HCT116 (cell line): ENCODE results near the gene ZZZ3. TPM values are rescaled to one million over a fixed set of nuclear protein-coding genes. Genes with fewer than 3 reads are reported as not detected.

Source experiments
- ATAC-seq: fragments of 200-7000 bp; cut with Tn5 transposase; 2 replicates; pipeline ENCODE4 v1.9.1; 2020; ENCODE audit warnings: mild to moderate bottlenecking, moderate library complexity
- BruUV-seq: library from RNA; stranded (reverse); fragments of 400-500 nt; replicated peaks from 2 replicates; lab custom pipeline; 2021; lab: Mats Ljungman, UMichigan
- CTCF ChIA-PET: fragments of 300-600 bp; sonication (Branson Sonifier 250); formaldehyde crosslinking; loops from one replicate; lab custom pipeline; 2021; ENCODE audit warnings: antibody characterized with exemption; lab: Charles Lee
- POLR2A ChIA-PET: fragments of 300-600, 350-600 bp; sonication (Branson Sonifier 250); formaldehyde crosslinking; loops from one replicate; lab custom pipeline; 2021; ENCODE audit warnings: antibody characterized with exemption; lab: Charles Lee
- RAD21 ChIA-PET, 2 experiments: fragments of 300-600 bp; sonication (Branson Sonifier 250); formaldehyde crosslinking; loops; one replicate each; lab custom pipeline; 2023; ENCODE audit warnings: low total read pairs in 2 of 2; ENCODE audit not compliant: uncharacterized antibody in 2 of 2, unreplicated experiment in 2 of 2, low non-redundant PET in 1 of 2; lab: Charles Lee
- DNase-seq: peaks from one replicate; pipeline ENCODE4 v3.0.0-alpha.2; 2010; ENCODE audit warnings: low read depth, low spot score
- H2AFZ ChIP-seq: fragments of 200-600 bp; shearing (Covaris generic), sonication (generic); 2 replicates; pipeline ENCODE4 v1.6.1; 2017; ENCODE audit warnings: low read depth, mixed run types, mixed read lengths, antibody characterized with exemption, low read length; ENCODE audit not compliant: poor library complexity, severe bottlenecking
- H3K27ac ChIP-seq: 2 replicates; pipeline ENCODE4 v1.5.1; 2012; ENCODE audit warnings: low read depth, low read length
- H3K27me3 ChIP-seq: fragments of 200-600 bp; sonication (generic); 2 replicates; pipeline ENCODE4 v1.6.1; 2016; ENCODE audit warnings: mixed run types, low read length, mixed read lengths; ENCODE audit not compliant: insufficient read depth
- H3K36me3 ChIP-seq, 2 experiments: fragments of 200-500 bp in 1 of 2; fragments of 200-600 bp in 1 of 2; sonication (Bioruptor generic) in 1 of 2; sonication (generic) in 1 of 2; 2 replicates each; pipeline versions ENCODE4 v1.5.1 to v1.6.1; 2014 to 2016; ENCODE audit warnings: low read length in 2 of 2, inconsistent platforms in 1 of 2, mixed read lengths in 1 of 2, mixed run types in 1 of 2; ENCODE audit not compliant: insufficient read depth in 2 of 2, control insufficient read depth in 1 of 2
- H3K4me1 ChIP-seq, 2 experiments: fragments of 200-600 bp in 1 of 2; sonication (generic) in 1 of 2; 2 replicates each; pipeline versions ENCODE4 v1.5.1 to v1.6.1; 2012 to 2017; ENCODE audit warnings: low read length in 2 of 2, inconsistent platforms in 1 of 2, mild to moderate bottlenecking in 1 of 2, mixed read lengths in 1 of 2, mixed run types in 1 of 2, moderate library complexity in 1 of 2; ENCODE audit not compliant: insufficient read depth in 2 of 2, control insufficient read depth in 1 of 2
- H3K4me2 ChIP-seq: fragments of 200-600 bp; sonication (generic); 2 replicates; pipeline ENCODE4 v1.6.1; 2017; ENCODE audit warnings: mixed run types, low read length, mixed read lengths
- H3K4me3 ChIP-seq, 2 experiments: fragments of 200-600 bp in 1 of 2; sonication (generic) in 1 of 2; replicated peaks in 1 of 2; 2 replicates each; pipeline ENCODE4 v1.5.1; 2011 to 2016; ENCODE audit warnings: low read length in 2 of 2, control low read depth in 1 of 2, low read depth in 1 of 2, mild to moderate bottlenecking in 1 of 2, mixed read lengths in 1 of 2, mixed run types in 1 of 2
- H3K79me2 ChIP-seq: fragments of 200-600 bp; sonication (generic); 2 replicates; pipeline ENCODE4 v1.6.1; 2017; ENCODE audit warnings: mild to moderate bottlenecking, mixed run types, low read length, moderate library complexity, mixed read lengths; ENCODE audit not compliant: insufficient read depth
- H3K9ac ChIP-seq: fragments of 200-600 bp; sonication (generic); 2 replicates; pipeline ENCODE4 v1.6.1; 2016; ENCODE audit warnings: low read length, mixed read lengths
- H3K9me2 ChIP-seq: fragments of 200-600 bp; sonication (generic), shearing (Covaris generic); 2 replicates; pipeline ENCODE4 v1.6.1; 2017; ENCODE audit warnings: mixed run types, mild to moderate bottlenecking, moderate library complexity; ENCODE audit not compliant: insufficient read depth
- H3K9me3 ChIP-seq, 2 experiments: fragments of 200-500 bp in 1 of 2; fragments of 200-600 bp in 1 of 2; sonication (Bioruptor generic) in 1 of 2; sonication (generic) in 1 of 2; 2 replicates each; pipeline ENCODE4 v1.6.1; 2014 to 2017; ENCODE audit warnings: low read length in 2 of 2, mixed read lengths in 2 of 2, inconsistent platforms in 1 of 2, low read depth in 1 of 2, mild to moderate bottlenecking in 1 of 2, mixed run types in 1 of 2, moderate library complexity in 1 of 2; ENCODE audit not compliant: control insufficient read depth in 1 of 2, insufficient read depth in 1 of 2
- H4K20me1 ChIP-seq: fragments of 200-600 bp; sonication (generic), shearing (Covaris generic); 2 replicates; pipeline ENCODE4 v1.6.1; 2017; ENCODE audit warnings: mixed run types, mild to moderate bottlenecking, moderate library complexity; ENCODE audit not compliant: insufficient read depth
- CEBPB ChIP-seq: IDR thresholded peaks from 2 replicates; pipeline ENCODE4 v1.6.1; 2012; ENCODE audit warnings: low read depth
- EGR1 ChIP-seq: IDR thresholded peaks from 2 replicates; pipeline ENCODE4 v1.6.1; 2012; ENCODE audit warnings: low read depth
- EZH2 ChIP-seq: fragments of 200-600 bp; sonication (generic); IDR thresholded peaks from 2 replicates; pipeline ENCODE4 v1.6.1; 2017; ENCODE audit warnings: antibody characterized with exemption, mixed run types
- EZH2phosphoT487 ChIP-seq: fragments of 200-600 bp; IDR thresholded peaks from 2 replicates; pipeline ENCODE4 v1.6.1; 2018; ENCODE audit warnings: antibody characterized with exemption, borderline replicate concordance
- JUND ChIP-seq: IDR thresholded peaks from 2 replicates; pipeline ENCODE4 v1.6.1; 2012
- POLR2A ChIP-seq: IDR thresholded peaks from 2 replicates; pipeline ENCODE4 v1.7.0; 2011; ENCODE audit warnings: borderline replicate concordance; ENCODE audit not compliant: insufficient read depth, insufficient read length; ENCODE audit errors: extremely low read depth
- POLR2AphosphoS5 ChIP-seq: IDR thresholded peaks from 2 replicates; pipeline ENCODE4 v1.6.1; 2011; ENCODE audit warnings: mild to moderate bottlenecking, low read depth, low read length, moderate library complexity
- SRF ChIP-seq: IDR thresholded peaks from 2 replicates; pipeline ENCODE4 v1.6.1; 2012; ENCODE audit warnings: low read depth
- ZNF274 ChIP-seq: fragments of 200-500 bp; sonication (Bioruptor generic); IDR thresholded peaks from 2 replicates; pipeline ENCODE4 v1.6.1; 2014; ENCODE audit warnings: mild to moderate bottlenecking, low read depth, low read length, inconsistent platforms
- intact Hi-C: fragments of 100-400 bp; cut with micrococcal nuclease; formaldehyde crosslinking; loops from 2 replicates; pipeline ENCODE4 v1.10.0; 2022
- total RNA-seq: library from RNA; stranded (reverse); gene quantifications from one replicate; pipeline ENCODE4 v1.2.1, GENCODE V29; 2021; ENCODE audit not compliant: unreplicated experiment
- TF ChIP-seq, protein P1 (sequence below): IDR thresholded peaks from 2 replicates; pipeline ENCODE4 v1.6.1; 2012

Gene ZZZ3
- total RNA-seq, 1 experiment from 2014 or later = 48.9 TPM

DNA sequence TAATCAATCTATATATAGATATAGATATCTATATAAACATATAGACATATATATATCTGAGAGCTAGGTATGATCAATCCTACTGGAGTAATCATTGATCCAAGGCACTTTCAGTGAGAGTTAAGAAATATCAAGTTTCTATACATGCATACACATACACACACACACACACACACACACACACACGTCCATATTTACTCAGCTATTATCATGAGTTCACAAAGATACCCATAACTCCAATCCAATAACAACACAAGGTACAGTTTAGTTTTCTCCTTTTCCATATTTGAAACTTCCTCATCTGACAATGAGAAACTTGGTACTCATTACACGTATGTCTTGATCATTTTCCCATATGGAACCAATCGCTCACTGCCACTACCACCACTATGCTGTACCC is 27.3 kb upstream of the ZZZ3 start:
- no peaks in the 10 kb centered on the region for H3K4me1 ChIP-seq
- DNase-seq (no peak), ATAC-seq (no peak)
- no peak overlapping the region for H3K4me3 ChIP-seq
- CTCF ChIA-PET = no interaction called here
- TF ChIP-seq, protein P1, sequence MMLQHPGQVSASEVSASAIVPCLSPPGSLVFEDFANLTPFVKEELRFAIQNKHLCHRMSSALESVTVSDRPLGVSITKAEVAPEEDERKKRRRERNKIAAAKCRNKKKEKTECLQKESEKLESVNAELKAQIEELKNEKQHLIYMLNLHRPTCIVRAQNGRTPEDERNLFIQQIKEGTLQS = no peak
- RAD21 ChIA-PET = no interaction called here
- no peaks in the 10 kb centered on the region for H3K9me2 ChIP-seq
- H3K9ac ChIP-seq = no peak overlapping the region
- H3K27ac ChIP-seq = no peak overlapping the region
- intact Hi-C loops = no loop called here
- no peaks in the 10 kb centered on the region for H4K20me1 ChIP-seq
- no peak overlapping the region for H2AFZ ChIP-seq
- H3K27me3 ChIP-seq = no peaks in the 10 kb centered on the region
- POLR2A ChIA-PET = no interaction called here
- H3K36me3 ChIP-seq = peaks cover 13 to 15% of the 10 kb centered on the region in 2 experiments; a peak in 2 of 4 replicates
- H3K79me2 ChIP-seq = no peaks in the 10 kb centered on the region
- no peaks in the 10 kb centered on the region for H3K9me3 ChIP-seq
- BruUV-seq = no TSS peak
- no peak overlapping the region for H3K4me2 ChIP-seq

GRCh38 chr1:77706321-77706720 is 23.9 kb upstream of the ZZZ3 start:
- ChIA-PET CTCF (no interaction called here), POLR2A (no interaction called here), RAD21 (no interaction called here)
- peaks cover 8 to 15% of the 10 kb centered on the region in 2 experiments; a peak in 1 of 4 replicates for H3K36me3 ChIP-seq
- no peak overlapping the region for H3K9ac ChIP-seq
- no peak overlapping the region for H2AFZ ChIP-seq
- DNase-seq (no peak), ATAC-seq (no peak)
- no peak for TF ChIP-seq EZH2
- no peak for TF ChIP-seq POLR2AphosphoS5
- TF ChIP-seq EZH2phosphoT487 = no peak
- no peak for TF ChIP-seq POLR2A
- no peak for TF ChIP-seq ZNF274
- no peak for TF ChIP-seq CEBPB
- no peak for TF ChIP-seq SRF
- TF ChIP-seq JUND = no peak
- TF ChIP-seq EGR1 = no peak
- intact Hi-C loops = no loop called here
- H3K9me3 ChIP-seq = no peaks in the 10 kb centered on the region
- no peak overlapping the region for H3K4me2 ChIP-seq
- H3K9me2 ChIP-seq = no peaks in the 10 kb centered on the region
- H3K27ac ChIP-seq = no peak overlapping the region
- BruUV-seq = no TSS peak
- H3K4me3 ChIP-seq = no peak overlapping the region
- H3K27me3 ChIP-seq = no peaks in the 10 kb centered on the region
- H3K4me1 ChIP-seq = no peaks in the 10 kb centered on the region
- H4K20me1 ChIP-seq = no peaks in the 10 kb centered on the region
- no peaks in the 10 kb centered on the region for H3K79me2 ChIP-seq
